Caco-2 (cell line): ENCODE results near the gene TANGO2. TPM values are rescaled to one million over a fixed set of nuclear protein-coding genes. Genes with fewer than 3 reads are reported as not detected.

Source experiments
- BruUV-seq: library from RNA; stranded (reverse); fragments of 400-500 nt; replicated peaks from 2 replicates; lab custom pipeline; 2021; lab: Mats Ljungman, UMichigan
- CTCF ChIA-PET: fragments of 300-600 bp; sonication (Branson Sonifier 250); formaldehyde crosslinking; loops from one replicate; lab custom pipeline; 2022; ENCODE audit warnings: antibody characterized with exemption; lab: Charles Lee
- POLR2A ChIA-PET: fragments of 300-600 bp; sonication (Branson Sonifier 250); formaldehyde crosslinking; loops from one replicate; lab custom pipeline; 2022; ENCODE audit warnings: antibody characterized with exemption; lab: Charles Lee
- DNase-seq, 2 experiments: peaks; one replicate each; pipeline versions ENCODE4 v3.0.0 to v3.0.0-alpha.2; 2020 to 2022
- H3K27me3 ChIP-seq: replicated peaks from 2 replicates; pipeline ENCODE4 v1.6.0; 2011; ENCODE audit warnings: low read length; ENCODE audit not compliant: control insufficient read depth, insufficient read depth
- H3K36me3 ChIP-seq: 2 replicates; pipeline ENCODE4 v1.5.1; 2011; ENCODE audit warnings: low read length; ENCODE audit not compliant: control insufficient read depth, insufficient read depth
- H3K4me1 ChIP-seq: fragments of 250-450 bp; sonication (Bioruptor Pico); 2 replicates; pipeline ENCODE4 v1.5.1; 2020; ENCODE audit warnings: mild to moderate bottlenecking
- H3K4me3 ChIP-seq: 2 replicates; pipeline ENCODE4 v1.5.1; 2011; ENCODE audit warnings: low read depth, mild to moderate bottlenecking, control low read depth, low read length
- H3K9me3 ChIP-seq: fragments of 250-450 bp; sonication (Bioruptor Pico); 2 replicates; pipeline ENCODE4 v1.5.1; 2020; ENCODE audit warnings: mild to moderate bottlenecking, moderate library complexity
- H3K27ac Mint-ChIP-seq: one replicate; pipeline ENCODE4 v1.8.0; 2022; ENCODE audit warnings: mixed read lengths; ENCODE audit not compliant: unreplicated experiment
- H3K27me3 Mint-ChIP-seq: one replicate; pipeline ENCODE4 v1.8.0; 2022; ENCODE audit warnings: mixed read lengths; ENCODE audit not compliant: insufficient read depth, unreplicated experiment
- H3K36me3 Mint-ChIP-seq: one replicate; pipeline ENCODE4 v1.8.0; 2022; ENCODE audit warnings: mild to moderate bottlenecking, mixed read lengths; ENCODE audit not compliant: insufficient read depth, unreplicated experiment
- H3K4me1 Mint-ChIP-seq: one replicate; pipeline ENCODE4 v1.8.0; 2022; ENCODE audit warnings: low read depth, mixed read lengths; ENCODE audit not compliant: unreplicated experiment
- H3K4me3 Mint-ChIP-seq: one replicate; pipeline ENCODE4 v1.8.0; 2022; ENCODE audit warnings: mild to moderate bottlenecking, moderate library complexity, mixed read lengths; ENCODE audit not compliant: unreplicated experiment
- H3K9me3 Mint-ChIP-seq: one replicate; pipeline ENCODE4 v1.8.0; 2022; ENCODE audit warnings: mixed read lengths; ENCODE audit not compliant: unreplicated experiment
- CTCF ChIP-seq, 2 experiments: fragments of 200-600 bp in 1 of 2; IDR thresholded peaks; 1 replicate in 1 of 2; 2 replicates in 1 of 2; pipeline versions ENCODE4 v1.5.1 to v1.8.0; 2011 to 2022; ENCODE audit warnings: antibody characterized with exemption in 1 of 2, control low read depth in 1 of 2, inconsistent platforms in 1 of 2, low read depth in 1 of 2, low read length in 1 of 2, mild to moderate bottlenecking in 1 of 2, moderate library complexity in 1 of 2; ENCODE audit not compliant: insufficient read depth in 1 of 2, severe bottlenecking in 1 of 2, unreplicated experiment in 1 of 2
- intact Hi-C: fragments of 100-400 bp; cut with micrococcal nuclease; formaldehyde crosslinking; loops from one replicate; pipeline ENCODE4 v1.10.0; 2022; ENCODE audit not compliant: unreplicated experiment
- total RNA-seq: library from RNA; stranded (reverse); gene quantifications from 2 replicates; pipeline ENCODE4 v1.2.3, GENCODE V29; 2022

Gene TANGO2
- total RNA-seq, 1 experiment from 2014 or later, result 26.6 TPM

GRCh38 chr22:20029550-20030225, 8.8 kb downstream of the TANGO2 start:
- Mint-ChIP-seq H3K27ac (no peak overlapping the region), H3K36me3 (peaks cover 6% of the 10 kb centered on the region), H3K27me3 (no peaks in the 10 kb centered on the region), H3K4me3 (no peak overlapping the region), H3K9me3 (no peaks in the 10 kb centered on the region), H3K4me1 (no peaks in the 10 kb centered on the region)
- intact Hi-C loops, result no loop called here
- ChIA-PET POLR2A (no interaction called here), CTCF (no interaction called here)
- Histone ChIP-seq H3K27me3 (no peaks in the 10 kb centered on the region), H3K4me3 (no peak overlapping the region), H3K9me3 (no peaks in the 10 kb centered on the region), H3K4me1 (no peaks in the 10 kb centered on the region), H3K36me3 (no peaks in the 10 kb centered on the region)
- no peak for TF ChIP-seq CTCF (IDR thresholded peaks at IDR 0.05; ENCODE audit: insufficient read depth in 1 of 2, low read depth in 1 of 2, low read length in 1 of 2, severe bottlenecking in 1 of 2, unreplicated experiment in 1 of 2)
- no TSS peak for BruUV-seq
- DNase-seq, result no peak

GRCh38 chr22:20031732-20032406, 11.0 kb downstream of the TANGO2 start:
- TF ChIP-seq CTCF (IDR thresholded peaks at IDR 0.05; ENCODE audit: insufficient read depth in 1 of 2, low read depth in 1 of 2, low read length in 1 of 2, severe bottlenecking in 1 of 2, unreplicated experiment in 1 of 2), result no peak
- no peak for DNase-seq
- H3K4me1 Mint-ChIP-seq, result no peaks in the 10 kb centered on the region
- no peaks in the 10 kb centered on the region for H3K9me3 Mint-ChIP-seq
- H3K27ac Mint-ChIP-seq, result no peak overlapping the region
- Histone ChIP-seq H3K36me3 (no peaks in the 10 kb centered on the region), H3K4me1 (no peaks in the 10 kb centered on the region), H3K9me3 (no peaks in the 10 kb centered on the region), H3K27me3 (no peaks in the 10 kb centered on the region), H3K4me3 (no peak overlapping the region)
- POLR2A ChIA-PET, result no interaction called here
- no peaks in the 10 kb centered on the region for H3K27me3 Mint-ChIP-seq
- no peak overlapping the region for H3K4me3 Mint-ChIP-seq
- intact Hi-C loops, result no loop called here
- CTCF ChIA-PET, result no interaction called here
- H3K36me3 Mint-ChIP-seq, result peaks cover 6% of the 10 kb centered on the region
- BruUV-seq, result no TSS peak

- CTCF ChIA-PET, result no interaction called here
- Mint-ChIP-seq H3K36me3 (peaks cover 6% of the 10 kb centered on the region), H3K27ac (no peak overlapping the region), H3K27me3 (no peaks in the 10 kb centered on the region), H3K9me3 (no peaks in the 10 kb centered on the region), H3K4me3 (no peak overlapping the region), H3K4me1 (no peaks in the 10 kb centered on the region)
- no peak for TF ChIP-seq CTCF (IDR thresholded peaks at IDR 0.05; ENCODE audit: insufficient read depth in 1 of 2, low read depth in 1 of 2, low read length in 1 of 2, severe bottlenecking in 1 of 2, unreplicated experiment in 1 of 2)
- no peak for DNase-seq
- BruUV-seq, result no TSS peak
- H3K36me3 ChIP-seq, result no peaks in the 10 kb centered on the region
- H3K4me1 ChIP-seq, result no peaks in the 10 kb centered on the region
- no peaks in the 10 kb centered on the region for H3K27me3 ChIP-seq
- intact Hi-C loops, result no loop called here
- H3K9me3 ChIP-seq, result no peaks in the 10 kb centered on the region
- POLR2A ChIA-PET, result no interaction called here
- no peak overlapping the region for H3K4me3 ChIP-seq
Measured at GRCh38 chr22:20032407-20032991, 11.6 kb downstream of the TANGO2 start.
